ENCODE measurements around the gene HBG2. TPM values are rescaled to one million over a fixed set of nuclear protein-coding genes. Genes with fewer than 3 reads are reported as not detected.
"Not testable (repeated sequence)": the region's sequence is repeated elsewhere in the genome, so short reads cannot be mapped to it uniquely, and the experiment has no call there.

Gene HBG2
- polyA plus RNA-seq (2013, experiment 1 of 2), result not detected
- not detected for polyA plus RNA-seq (2013, experiment 2 of 2)

DNA sequence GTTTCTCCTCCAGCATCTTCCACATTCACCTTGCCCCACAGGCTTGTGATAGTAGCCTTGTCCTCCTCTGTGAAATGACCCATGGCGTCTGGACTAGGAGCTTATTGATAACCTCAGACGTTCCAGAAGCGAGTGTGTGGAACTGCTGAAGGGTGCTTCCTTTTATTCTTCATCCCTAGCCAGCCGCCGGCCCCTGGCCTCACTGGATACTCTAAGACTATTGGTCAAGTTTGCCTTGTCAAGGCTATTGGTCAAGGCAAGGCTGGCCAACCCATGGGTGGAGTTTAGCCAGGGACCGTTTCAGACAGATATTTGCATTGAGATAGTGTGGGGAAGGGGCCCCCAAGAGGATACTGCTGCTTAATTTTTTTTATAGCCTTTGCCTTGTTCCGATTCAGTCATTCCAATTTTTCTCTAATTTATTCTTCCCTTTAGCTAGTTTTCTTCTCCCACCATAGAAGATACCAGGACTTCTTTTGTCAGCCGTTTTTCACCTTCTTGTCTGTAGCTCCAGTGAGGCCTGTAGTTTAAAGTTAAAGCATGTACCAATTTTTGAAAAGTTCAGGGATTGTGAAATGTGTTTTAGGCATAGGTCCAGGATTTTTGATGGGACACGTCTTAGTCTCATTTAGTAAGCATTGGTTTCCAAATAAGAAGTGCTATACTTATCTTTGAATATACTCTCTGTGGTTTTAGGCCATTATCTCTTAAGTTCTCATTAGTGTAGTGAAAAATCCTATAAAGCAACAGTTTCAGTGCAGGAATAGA is at the start of gene HBG2:
Gene HBG2, minus strand, starts transcription at position 136 of the 768 bp plus-strand sequence. Its CDS starts 53 bp downstream, at position 83.
- not testable (repeated sequence) for H3K27ac ChIP-seq (ENCODE audit: low read depth, low read length, severe bottlenecking); H3K4me3 ChIP-seq (ENCODE audit: extremely low read depth, insufficient read depth, low read length, poor library complexity, severe bottlenecking); H3K9me3 ChIP-seq (ENCODE audit: control insufficient read depth, low read length); H3K4me1 ChIP-seq (ENCODE audit: control insufficient read depth, insufficient read depth, low read length, poor library complexity, severe bottlenecking); H3K36me3 ChIP-seq (ENCODE audit: control insufficient read depth, insufficient read depth, low read length)
- 100% methylated on average over 2 of the region's 9 CpGs; no CpG with 5 or more reads in 1 of the 2 experiments for WGBS, 2 experiments (ENCODE audit: insufficient coverage in 2 of 2)

DNA sequence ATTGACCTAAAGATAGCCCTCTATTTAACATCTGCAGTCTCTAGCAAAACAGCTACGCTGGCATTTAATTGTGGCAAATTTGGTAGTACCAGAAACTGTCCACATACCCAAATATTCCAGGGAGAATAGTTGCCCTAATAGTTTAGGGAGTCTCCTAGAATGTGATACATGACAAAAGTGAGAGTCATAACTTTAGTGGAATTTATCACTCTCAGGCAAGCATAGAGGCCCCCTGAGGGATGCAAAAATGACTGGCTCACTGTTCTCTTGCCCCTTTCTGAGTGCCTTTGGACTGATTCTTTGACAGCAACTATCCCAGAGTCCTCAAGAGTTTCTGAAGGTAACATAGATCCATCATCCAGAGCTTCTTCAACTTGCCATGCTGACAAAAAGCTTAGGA is 49.5 kb upstream of the HBG2 start:
- H3K4me1 ChIP-seq (ENCODE audit: control insufficient read depth, insufficient read depth, low read length, poor library complexity, severe bottlenecking), result no peaks in the 10 kb centered on the region
- no CpG with 5 or more reads among the region's 1 CpG for WGBS, 2 experiments (ENCODE audit: insufficient coverage in 2 of 2)
- H3K4me3 ChIP-seq (ENCODE audit: extremely low read depth, insufficient read depth, low read length, poor library complexity, severe bottlenecking), result no peak overlapping the region
- no peak overlapping the region for H3K27ac ChIP-seq (ENCODE audit: low read depth, low read length, severe bottlenecking)
- H3K9me3 ChIP-seq (ENCODE audit: control insufficient read depth, low read length), result no peaks in the 10 kb centered on the region
- no peaks in the 10 kb centered on the region for H3K36me3 ChIP-seq (ENCODE audit: control insufficient read depth, insufficient read depth, low read length)

DNA sequence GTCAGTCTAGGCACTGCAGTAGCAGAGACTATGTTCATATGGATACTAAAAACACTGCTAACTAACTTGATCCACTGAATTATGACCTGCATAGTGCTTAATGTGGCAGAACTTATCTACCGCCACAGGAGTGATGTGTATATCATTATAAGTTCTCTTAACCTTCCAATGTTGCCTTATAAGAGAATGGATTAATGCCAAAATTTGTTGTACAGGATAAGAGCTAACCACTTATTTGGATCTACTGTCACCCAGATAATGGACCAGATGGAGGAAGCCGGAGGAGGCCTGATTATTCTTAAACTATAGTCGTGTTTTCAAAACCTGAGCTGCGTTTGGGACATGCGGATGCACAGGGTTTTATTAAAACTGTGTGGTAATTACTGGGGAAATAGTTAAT is 49.0 kb upstream of the HBG2 start:
- Histone ChIP-seq H3K27ac (ENCODE audit: low read depth, low read length, severe bottlenecking) (no peak overlapping the region), H3K36me3 (ENCODE audit: control insufficient read depth, insufficient read depth, low read length) (no peaks in the 10 kb centered on the region), H3K9me3 (ENCODE audit: control insufficient read depth, low read length) (no peaks in the 10 kb centered on the region), H3K4me1 (ENCODE audit: control insufficient read depth, insufficient read depth, low read length, poor library complexity, severe bottlenecking) (no peaks in the 10 kb centered on the region), H3K4me3 (ENCODE audit: extremely low read depth, insufficient read depth, low read length, poor library complexity, severe bottlenecking) (no peak overlapping the region)
- WGBS, 2 experiments (ENCODE audit: insufficient coverage in 2 of 2), result 100% methylated on average over 1 of the region's 5 CpGs; no CpG with 5 or more reads in 1 of the 2 experiments

DNA sequence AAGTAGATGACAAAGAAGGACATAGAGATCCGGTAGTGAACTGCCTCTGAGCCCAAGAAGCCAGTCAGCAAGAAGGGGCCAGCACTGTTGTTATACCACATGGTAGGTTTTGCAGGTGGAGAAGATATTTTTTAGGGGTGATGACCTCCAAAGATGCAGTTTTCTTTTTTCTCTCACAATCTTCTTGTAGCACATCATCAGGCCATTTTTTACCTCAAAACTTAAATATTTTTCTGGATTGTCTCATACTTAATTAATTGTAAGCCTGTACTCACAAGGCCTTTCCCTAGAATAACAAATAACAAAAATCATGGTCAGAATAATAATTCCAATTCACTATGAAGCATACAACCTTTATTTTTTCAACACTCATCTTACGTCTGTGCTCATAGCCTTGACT is 47.3 kb upstream of the HBG2 start, which contains the start of gene OR51B4:
Gene OR51B4, minus strand, starts transcription at position 101 of the 400 bp plus-strand sequence. Its CDS starts 0 bp downstream, at position 101.
- 81 to 100% methylated on average over 2 of the region's 2 CpGs for WGBS, 2 experiments (ENCODE audit: insufficient coverage in 2 of 2)
- Histone ChIP-seq H3K4me1 (ENCODE audit: control insufficient read depth, insufficient read depth, low read length, poor library complexity, severe bottlenecking) (no peaks in the 10 kb centered on the region), H3K9me3 (ENCODE audit: control insufficient read depth, low read length) (no peaks in the 10 kb centered on the region), H3K27ac (ENCODE audit: low read depth, low read length, severe bottlenecking) (no peak within 1 kb of the TSS), H3K36me3 (ENCODE audit: control insufficient read depth, insufficient read depth, low read length) (no peaks in the 10 kb centered on the region), H3K4me3 (ENCODE audit: extremely low read depth, insufficient read depth, low read length, poor library complexity, severe bottlenecking) (no peak within 1 kb of the TSS)

DNA sequence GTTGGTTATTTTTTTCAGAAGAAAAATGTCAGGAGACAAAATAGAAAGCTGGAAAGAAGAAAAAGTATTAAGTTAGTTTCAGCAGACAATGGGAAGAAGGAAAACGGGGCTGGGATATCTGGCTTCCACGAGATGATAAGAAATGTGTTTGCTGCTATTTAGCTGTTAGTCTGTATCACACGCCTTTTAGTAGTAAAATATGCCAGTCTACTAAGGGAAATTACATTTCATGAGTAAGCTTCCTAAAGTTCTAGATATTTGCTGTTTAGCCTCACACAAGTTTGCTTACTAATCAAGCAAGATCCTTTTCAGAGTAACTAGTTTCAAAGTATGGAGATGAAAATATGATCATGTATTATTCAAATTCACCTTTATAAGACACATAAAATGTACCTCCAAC is 45.7 kb upstream of the HBG2 start:
- H3K9me3 ChIP-seq (ENCODE audit: control insufficient read depth, low read length), result no peaks in the 10 kb centered on the region
- no peak overlapping the region for H3K27ac ChIP-seq (ENCODE audit: low read depth, low read length, severe bottlenecking)
- WGBS, 2 experiments (ENCODE audit: insufficient coverage in 2 of 2), result 95% methylated on average over 2 of the region's 3 CpGs; no CpG with 5 or more reads in 1 of the 2 experiments
- no peaks in the 10 kb centered on the region for H3K4me1 ChIP-seq (ENCODE audit: control insufficient read depth, insufficient read depth, low read length, poor library complexity, severe bottlenecking)
- H3K36me3 ChIP-seq (ENCODE audit: control insufficient read depth, insufficient read depth, low read length), result no peaks in the 10 kb centered on the region
- H3K4me3 ChIP-seq (ENCODE audit: extremely low read depth, insufficient read depth, low read length, poor library complexity, severe bottlenecking), result no peak overlapping the region

DNA sequence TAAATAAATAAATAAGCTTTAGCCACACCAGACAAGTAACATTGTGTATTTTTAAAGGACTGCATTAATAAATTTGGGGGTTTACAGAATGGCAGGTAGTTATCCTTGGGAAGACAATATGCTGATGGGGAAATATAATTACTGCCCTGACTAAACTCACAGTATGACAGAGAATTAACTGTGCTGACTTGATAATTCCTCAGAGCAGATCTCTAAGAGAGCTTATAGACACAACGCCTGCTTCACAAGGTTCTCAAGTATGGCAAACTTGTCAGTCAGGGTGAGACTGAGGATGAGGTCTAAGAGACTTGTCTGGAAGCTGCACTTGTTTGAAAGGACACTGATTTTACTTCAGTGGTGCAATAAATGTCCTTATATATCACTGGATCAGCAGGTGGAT is 43.9 kb upstream of the HBG2 start:
- H3K4me3 ChIP-seq (ENCODE audit: extremely low read depth, insufficient read depth, low read length, poor library complexity, severe bottlenecking), result no peak overlapping the region
- 75 to 91% methylated on average over 1 of the region's 1 CpG for WGBS, 2 experiments (ENCODE audit: insufficient coverage in 2 of 2)
- no peaks in the 10 kb centered on the region for H3K9me3 ChIP-seq (ENCODE audit: control insufficient read depth, low read length)
- H3K36me3 ChIP-seq (ENCODE audit: control insufficient read depth, insufficient read depth, low read length), result no peaks in the 10 kb centered on the region
- H3K4me1 ChIP-seq (ENCODE audit: control insufficient read depth, insufficient read depth, low read length, poor library complexity, severe bottlenecking), result no peaks in the 10 kb centered on the region
- H3K27ac ChIP-seq (ENCODE audit: low read depth, low read length, severe bottlenecking), result no peak overlapping the region

DNA sequence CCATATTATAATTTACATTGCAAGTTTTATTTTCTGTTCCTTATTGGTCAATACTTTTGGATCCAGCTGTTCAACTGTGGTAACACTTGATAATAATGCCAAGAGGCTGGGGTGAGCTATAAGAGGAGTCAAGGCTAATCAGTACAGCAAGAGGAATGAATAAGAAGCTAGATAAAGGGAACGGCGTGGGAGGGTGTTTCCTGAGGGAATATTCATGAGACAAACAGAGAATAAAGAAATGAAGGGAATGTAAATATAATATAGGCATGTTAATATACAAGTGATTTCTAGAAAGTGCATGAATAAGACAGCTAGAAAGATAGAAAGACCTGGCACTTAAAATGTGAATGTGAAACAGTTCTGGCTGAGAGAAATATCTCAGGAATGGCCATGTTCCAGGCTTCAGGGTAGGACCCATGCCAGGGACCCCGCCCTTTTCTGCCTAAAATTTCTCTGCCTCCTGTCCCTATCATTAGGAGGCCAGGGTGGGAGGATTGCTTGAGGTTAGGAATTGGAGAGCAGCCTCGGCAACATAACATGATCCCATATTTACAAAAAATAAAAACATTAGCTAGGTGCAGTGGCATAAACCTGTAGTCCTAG is 43.2 kb upstream of the HBG2 start:
- H3K9me3 ChIP-seq (ENCODE audit: control insufficient read depth, low read length), result no peaks in the 10 kb centered on the region
- no peak overlapping the region for H3K27ac ChIP-seq (ENCODE audit: low read depth, low read length, severe bottlenecking)
- WGBS, 2 experiments (ENCODE audit: insufficient coverage in 2 of 2), result 85% methylated on average over 2 of the region's 4 CpGs
- H3K4me3 ChIP-seq (ENCODE audit: extremely low read depth, insufficient read depth, low read length, poor library complexity, severe bottlenecking), result no peak overlapping the region
- no peaks in the 10 kb centered on the region for H3K36me3 ChIP-seq (ENCODE audit: control insufficient read depth, insufficient read depth, low read length)
- H3K4me1 ChIP-seq (ENCODE audit: control insufficient read depth, insufficient read depth, low read length, poor library complexity, severe bottlenecking), result no peaks in the 10 kb centered on the region

DNA sequence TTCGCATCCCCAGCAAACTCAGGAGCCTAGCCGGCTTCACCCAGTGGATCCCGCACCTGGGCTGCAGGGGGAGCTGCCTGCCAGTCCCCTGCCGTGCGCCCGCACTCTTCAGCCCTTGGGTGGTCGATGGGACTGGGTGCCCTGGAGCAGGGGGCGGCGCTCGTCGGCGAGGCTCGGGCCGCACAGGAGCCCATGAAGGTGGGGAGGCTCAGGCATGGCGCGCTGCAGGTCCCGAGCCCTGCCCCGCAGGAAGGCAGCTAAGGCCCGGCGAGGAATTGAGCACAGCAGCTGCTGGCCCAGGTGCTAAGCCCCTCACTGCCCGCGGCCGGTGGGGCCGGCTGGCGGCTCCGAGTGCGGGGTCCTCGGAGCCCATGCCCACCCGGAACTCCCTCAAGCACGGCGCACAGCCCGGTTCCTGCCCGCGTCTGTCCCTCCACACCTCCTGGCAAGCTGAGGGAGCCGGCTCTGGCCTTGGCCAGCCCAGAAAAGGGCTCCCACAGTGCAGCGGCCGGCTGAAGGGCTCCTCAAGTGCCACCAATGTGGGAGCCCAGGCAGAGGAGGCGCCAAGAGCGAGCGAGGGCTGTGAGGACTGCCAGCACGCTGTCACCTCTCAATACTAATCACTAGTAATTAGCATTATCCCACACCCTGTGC is 39.9 kb upstream of the HBG2 start:
- H3K4me3 ChIP-seq (ENCODE audit: extremely low read depth, insufficient read depth, low read length, poor library complexity, severe bottlenecking); H3K36me3 ChIP-seq (ENCODE audit: control insufficient read depth, insufficient read depth, low read length); H3K27ac ChIP-seq (ENCODE audit: low read depth, low read length, severe bottlenecking); H3K4me1 ChIP-seq (ENCODE audit: control insufficient read depth, insufficient read depth, low read length, poor library complexity, severe bottlenecking); H3K9me3 ChIP-seq (ENCODE audit: control insufficient read depth, low read length): not testable (repeated sequence)
- WGBS, 2 experiments (ENCODE audit: insufficient coverage in 2 of 2), result 95 to 96% methylated on average over 29 to 38 of the region's 41 CpGs

DNA sequence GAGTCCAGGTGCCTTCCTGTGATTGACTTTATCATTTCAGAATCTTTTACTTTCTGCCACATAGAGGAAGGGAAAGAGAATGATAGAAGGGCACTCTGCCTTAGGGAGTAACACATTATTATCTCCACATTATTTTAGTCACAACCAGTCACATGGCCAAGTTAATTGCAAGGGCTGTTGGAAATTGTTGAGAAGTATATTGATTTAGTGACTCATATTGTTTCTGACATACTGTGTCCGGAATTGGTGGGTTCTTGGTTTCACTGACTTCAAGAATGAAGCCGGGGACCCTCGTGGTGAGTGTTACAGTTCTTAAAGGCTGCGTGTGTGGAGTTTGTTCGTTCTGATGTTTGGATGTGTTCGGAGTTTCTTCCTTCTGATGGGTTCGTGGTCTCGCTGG is 38.4 kb upstream of the HBG2 start:
- WGBS, 2 experiments (ENCODE audit: insufficient coverage in 2 of 2), result 86 to 99% methylated on average over 8 of the region's 8 CpGs
- no peak overlapping the region for H3K4me3 ChIP-seq (ENCODE audit: extremely low read depth, insufficient read depth, low read length, poor library complexity, severe bottlenecking)

DNA sequence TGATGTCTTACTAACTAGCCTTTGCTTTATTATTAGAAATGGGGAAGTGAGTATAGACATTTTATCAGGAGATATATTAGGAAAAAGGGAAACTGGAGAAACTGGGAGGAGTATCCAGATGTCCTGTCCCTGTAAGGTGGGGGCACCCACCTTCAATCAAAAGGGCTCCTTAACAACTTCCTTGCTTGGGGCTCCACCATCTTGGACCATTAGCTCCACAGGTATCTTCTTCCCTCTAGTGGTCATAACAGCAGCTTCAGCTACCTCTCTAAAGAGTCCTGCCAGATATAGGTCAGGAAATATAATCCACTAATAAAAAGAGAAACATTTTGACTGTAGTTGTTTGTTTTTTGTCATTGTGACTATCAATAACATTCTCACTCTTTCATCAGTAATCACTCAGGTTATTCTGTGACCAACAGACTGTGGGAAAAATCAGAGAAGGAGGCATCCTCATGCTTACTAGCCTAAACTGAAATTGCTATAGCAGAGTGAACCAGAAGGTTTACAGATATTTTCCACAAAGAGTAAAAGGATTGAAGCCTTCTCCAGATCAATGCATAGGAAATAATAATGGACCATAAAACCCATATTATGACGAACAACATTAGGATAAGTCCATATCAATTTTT is 36.7 kb upstream of the HBG2 start:
- Histone ChIP-seq H3K27ac (ENCODE audit: low read depth, low read length, severe bottlenecking) (no peak overlapping the region), H3K9me3 (ENCODE audit: control insufficient read depth, low read length) (no peaks in the 10 kb centered on the region), H3K4me3 (ENCODE audit: extremely low read depth, insufficient read depth, low read length, poor library complexity, severe bottlenecking) (no peak overlapping the region), H3K4me1 (ENCODE audit: control insufficient read depth, insufficient read depth, low read length, poor library complexity, severe bottlenecking) (no peaks in the 10 kb centered on the region), H3K36me3 (ENCODE audit: control insufficient read depth, insufficient read depth, low read length) (no peaks in the 10 kb centered on the region)
- no CpG with 5 or more reads among the region's 1 CpG for WGBS, 2 experiments (ENCODE audit: insufficient coverage in 2 of 2)

More for the DNA sequence above, 38.4 kb upstream of the HBG2 start:
- H3K36me3 ChIP-seq (ENCODE audit: control insufficient read depth, insufficient read depth, low read length), result no peaks in the 10 kb centered on the region
- no peaks in the 10 kb centered on the region for H3K9me3 ChIP-seq (ENCODE audit: control insufficient read depth, low read length)
- H3K27ac ChIP-seq (ENCODE audit: low read depth, low read length, severe bottlenecking), result no peak overlapping the region
- H3K4me1 ChIP-seq (ENCODE audit: control insufficient read depth, insufficient read depth, low read length, poor library complexity, severe bottlenecking), result no peaks in the 10 kb centered on the region

Measured in mesodermal cell (in vitro differentiated cells).